ENCODE data around the gene EXOSC1. TPM values are rescaled to one million over a fixed set of nuclear protein-coding genes. Genes with fewer than 3 reads are reported as not detected.

EXOSC1 gene
- total RNA-seq, 1 donor from 2014 or later: 40.3 TPM

- no peak for TF ChIP-seq CTCF (conservative IDR thresholded peaks at IDR 0.05)
- peaks cover 38% of the 10 kb centered on the region for H3K4me1 Mint-ChIP-seq
- no peak for DNase-seq (ENCODE audit: low read depth, low spot score)
- H3K9me3 Mint-ChIP-seq: no peaks in the 10 kb centered on the region
- H3K27me3 Mint-ChIP-seq (ENCODE audit: low read depth): no peaks in the 10 kb centered on the region
- H3K27ac Mint-ChIP-seq (ENCODE audit: unreplicated experiment): no peak overlapping the region
- peak overlapping the region; percentile 81 for H3K4me3 Mint-ChIP-seq
- peaks cover 22% of the 10 kb centered on the region for H3K36me3 Mint-ChIP-seq (ENCODE audit: low read depth)
These were observed 5.0 kb upstream of the EXOSC1 start for GRCh38 chr10:97450828-97451227.

- no peaks in the 10 kb centered on the region for H3K9me3 Mint-ChIP-seq
- H3K27ac Mint-ChIP-seq (ENCODE audit: unreplicated experiment): peak overlapping the region; percentile 88
- no peaks in the 10 kb centered on the region for H3K27me3 Mint-ChIP-seq (ENCODE audit: low read depth)
- DNase-seq (ENCODE audit: low read depth, low spot score): no peak
- H3K36me3 Mint-ChIP-seq (ENCODE audit: low read depth): peaks cover 5% of the 10 kb centered on the region
- TF ChIP-seq CTCF (conservative IDR thresholded peaks at IDR 0.05): no peak
- H3K4me1 Mint-ChIP-seq: peaks cover 48% of the 10 kb centered on the region
- H3K4me3 Mint-ChIP-seq: peak overlapping the region; percentile 100
These were observed 467 bp downstream of the EXOSC1 start for GRCh38 chr10:97445357-97445721.

- TF ChIP-seq CTCF (conservative IDR thresholded peaks at IDR 0.05): no peak
- H3K4me3 Mint-ChIP-seq: peak overlapping the region; percentile 100
- no peaks in the 10 kb centered on the region for H3K9me3 Mint-ChIP-seq
- no peaks in the 10 kb centered on the region for H3K27me3 Mint-ChIP-seq (ENCODE audit: low read depth)
- peaks cover 44% of the 10 kb centered on the region for H3K4me1 Mint-ChIP-seq
- H3K27ac Mint-ChIP-seq (ENCODE audit: unreplicated experiment): no peak overlapping the region
- DNase-seq (ENCODE audit: low read depth, low spot score): no peak
- H3K36me3 Mint-ChIP-seq (ENCODE audit: low read depth): peaks cover 7% of the 10 kb centered on the region
These were observed 1.6 kb downstream of the EXOSC1 start for GRCh38 chr10:97444212-97444611.

- H3K27ac Mint-ChIP-seq (ENCODE audit: unreplicated experiment): no peak overlapping the region
- H3K27me3 Mint-ChIP-seq (ENCODE audit: low read depth): no peaks in the 10 kb centered on the region
- no peaks in the 10 kb centered on the region for H3K9me3 Mint-ChIP-seq
- TF ChIP-seq CTCF (conservative IDR thresholded peaks at IDR 0.05): no peak
- peaks cover 30% of the 10 kb centered on the region for H3K4me1 Mint-ChIP-seq
- peak overlapping the region; percentile 19 for H3K4me3 Mint-ChIP-seq
- no peak for DNase-seq (ENCODE audit: low read depth, low spot score)
- H3K36me3 Mint-ChIP-seq (ENCODE audit: low read depth): peaks cover 11% of the 10 kb centered on the region
These were observed 3.5 kb downstream of the EXOSC1 start for GRCh38 chr10:97442277-97442676.

- no peak overlapping the region for H3K27ac Mint-ChIP-seq (ENCODE audit: unreplicated experiment)
- DNase-seq (ENCODE audit: low read depth, low spot score): no peak
- H3K4me1 Mint-ChIP-seq: no peaks in the 10 kb centered on the region
- H3K9me3 Mint-ChIP-seq: no peaks in the 10 kb centered on the region
- H3K27me3 Mint-ChIP-seq (ENCODE audit: low read depth): no peaks in the 10 kb centered on the region
- H3K36me3 Mint-ChIP-seq (ENCODE audit: low read depth): peaks cover 17% of the 10 kb centered on the region
- no peak for TF ChIP-seq CTCF (conservative IDR thresholded peaks at IDR 0.05)
- no peak overlapping the region for H3K4me3 Mint-ChIP-seq
These were observed 10.6 kb downstream of the EXOSC1 start for GRCh38 chr10:97435211-97435610.

- peaks cover 14% of the 10 kb centered on the region for H3K36me3 Mint-ChIP-seq (ENCODE audit: low read depth)
- no peak overlapping the region for H3K27ac Mint-ChIP-seq (ENCODE audit: unreplicated experiment)
- H3K4me1 Mint-ChIP-seq: no peaks in the 10 kb centered on the region
- peak overlapping the region; percentile 15 for H3K4me3 Mint-ChIP-seq
- DNase-seq (ENCODE audit: low read depth, low spot score): no peak
- no peak for TF ChIP-seq CTCF (conservative IDR thresholded peaks at IDR 0.05)
- H3K27me3 Mint-ChIP-seq (ENCODE audit: low read depth): no peaks in the 10 kb centered on the region
- no peaks in the 10 kb centered on the region for H3K9me3 Mint-ChIP-seq
These were observed 11.2 kb downstream of the EXOSC1 start for GRCh38 chr10:97434557-97434956.
